GM18499 (cell line): ENCODE data around the gene ATP6V1F.

Experiments
- ATAC-seq: cut with Tn5 transposase; IDR thresholded peaks from one replicate; pipeline ENCODE4 v1.9.1; 2021; ENCODE audit warnings: moderate number of reproducible peaks; ENCODE audit not compliant: insufficient read depth, unreplicated experiment

The ATP6V1F gene

GRCh38 chr7:128880791-128881457, 18.3 kb downstream of the ATP6V1F start:
- no peak for ATAC-seq

- no peak for ATAC-seq
These were observed 18.9 kb downstream of the ATP6V1F start for GRCh38 chr7:128881458-128882125.

GRCh38 chr7:128882134-128882533, 19.5 kb downstream of the ATP6V1F start:
- no peak for ATAC-seq

GRCh38 chr7:128883622-128884448, 21.2 kb downstream of the ATP6V1F start:
- no peak for ATAC-seq

GRCh38 chr7:128884561-128885369, 22.1 kb downstream of the ATP6V1F start:
- no peak for ATAC-seq

GRCh38 chr7:128885370-128886187, 22.9 kb downstream of the ATP6V1F start:
- no peak for ATAC-seq

GRCh38 chr7:128886391-128887168, 23.9 kb downstream of the ATP6V1F start:
- ATAC-seq = no peak

GRCh38 chr7:128887169-128888038, 24.7 kb downstream of the ATP6V1F start:
- ATAC-seq = no peak

- no peak for ATAC-seq
These were observed 25.5 kb downstream of the ATP6V1F start for GRCh38 chr7:128888039-128888755.

GRCh38 chr7:128888756-128889095, 26.1 kb downstream of the ATP6V1F start:
- ATAC-seq = no peak

GRCh38 chr7:128889121-128889520, 26.5 kb downstream of the ATP6V1F start:
- ATAC-seq = no peak

- no peak for ATAC-seq
These were observed 27.9 kb downstream of the ATP6V1F start for GRCh38 chr7:128890306-128891109.

- no peak for ATAC-seq
These were observed 28.7 kb downstream of the ATP6V1F start for GRCh38 chr7:128891110-128891941.

- ATAC-seq = no peak
These were observed 29.2 kb downstream of the ATP6V1F start for GRCh38 chr7:128891942-128892269.

GRCh38 chr7:128892521-128893250, 30.0 kb downstream of the ATP6V1F start:
- ATAC-seq = no peak
